HepG2 (cell line): ENCODE data around the gene CTU2. TPM values are rescaled to one million over a fixed set of nuclear protein-coding genes. Genes with fewer than 3 reads are reported as not detected.

Source experiments
- BATF2 ChIP-seq: sonication (generic); formaldehyde crosslinking; IDR thresholded peaks from 2 replicates; pipeline ENCODE4 v1.8.0; 2022; ENCODE audit warnings: mild to moderate bottlenecking, missing genetic modification reagents, moderate library complexity
- BRF2 ChIP-seq: sonication (generic); formaldehyde crosslinking; IDR thresholded peaks from 2 replicates; pipeline ENCODE4 v1.8.1; 2022; ENCODE audit warnings: mild to moderate bottlenecking, missing genetic modification reagents
- FOSL1 ChIP-seq: sonication (generic); formaldehyde crosslinking; IDR thresholded peaks from 2 replicates; pipeline ENCODE4 v1.9.0; 2021; ENCODE audit warnings: missing genetic modification reagents, borderline replicate concordance
- GMEB2 ChIP-seq: IDR thresholded peaks from 2 replicates; pipeline ENCODE4 v1.6.1; 2016; ENCODE audit warnings: missing biosample characterization, missing genetic modification reagents, low read depth
- TFDP2 ChIP-seq: sonication (generic); formaldehyde crosslinking; IDR thresholded peaks from 2 replicates; pipeline ENCODE4 v1.4.0; 2020; ENCODE audit warnings: missing genetic modification reagents
- THAP8 ChIP-seq: sonication (generic); formaldehyde crosslinking; IDR thresholded peaks from 2 replicates; pipeline ENCODE4 v1.5.1; 2020; ENCODE audit warnings: missing genetic modification reagents, mild to moderate bottlenecking, borderline replicate concordance
- XBP1 ChIP-seq: sonication (generic); formaldehyde crosslinking; IDR thresholded peaks from 2 replicates; pipeline ENCODE4 v1.5.0; 2020; ENCODE audit warnings: missing genetic modification reagents
- ZMYM4 ChIP-seq: sonication (generic); formaldehyde crosslinking; IDR thresholded peaks from 2 replicates; pipeline ENCODE4 v1.8.1; 2023; ENCODE audit warnings: mild to moderate bottlenecking, missing genetic modification reagents
- ZNF263 ChIP-seq: sonication (generic); formaldehyde crosslinking; IDR thresholded peaks from 2 replicates; pipeline ENCODE4 v1.4.0; 2020; ENCODE audit warnings: missing genetic modification reagents
- ZNF446 ChIP-seq: sonication (generic); formaldehyde crosslinking; IDR thresholded peaks from 2 replicates; pipeline ENCODE4 v1.5.0; 2020; ENCODE audit warnings: mild to moderate bottlenecking, missing genetic modification reagents
- ZNF543 ChIP-seq: sonication (generic); formaldehyde crosslinking; IDR thresholded peaks from 2 replicates; pipeline ENCODE4 v1.4.0; 2020; ENCODE audit warnings: mild to moderate bottlenecking, missing genetic modification reagents
- ZNF580 ChIP-seq: IDR thresholded peaks from 2 replicates; pipeline ENCODE4 v1.6.1; 2016; ENCODE audit warnings: low read depth, borderline replicate concordance
- ZNF709 ChIP-seq: sonication (generic); formaldehyde crosslinking; IDR thresholded peaks from 2 replicates; pipeline ENCODE4 v1.5.0; 2020; ENCODE audit warnings: mild to moderate bottlenecking, missing genetic modification reagents
- ZNF773 ChIP-seq: sonication (generic); formaldehyde crosslinking; IDR thresholded peaks from 2 replicates; pipeline ENCODE4 v1.4.0; 2020; ENCODE audit warnings: missing genetic modification reagents, borderline replicate concordance
- ZNF776 ChIP-seq: sonication (generic); formaldehyde crosslinking; IDR thresholded peaks from 2 replicates; pipeline ENCODE4 v1.4.0; 2020; ENCODE audit warnings: mild to moderate bottlenecking, missing genetic modification reagents
- polyA plus RNA-seq, 8 experiments: library from polyadenylated mRNA; depleted of rRNA in 3 of 8; stranded (reverse) in 7 of 8; unstranded in 1 of 8; fragments of >200 nt; fragmentation: Illumina TruSeq in 4 of 8; extraction: Trizol in 4 of 8; gene quantifications; 2 replicates each; pipeline versions ENCODE4 v1.2.1 to v1.2.3, GENCODE V29; 2011 to 2016; ENCODE audit warnings: low read depth in 4 of 8, missing spikeins in 1 of 8, mixed read lengths in 1 of 8; ENCODE audit not compliant: insufficient read depth in 1 of 8
- total RNA-seq, 5 experiments: library from RNA; depleted of rRNA; stranded (reverse); fragments of >200 nt; fragmentation: Illumina TruSeq; extraction: Trizol; gene quantifications; 2 replicates each; pipeline ENCODE4 v1.2.3, GENCODE V29; 2016; ENCODE audit warnings: low read depth in 1 of 5
- TF ChIP-seq, protein P1 (sequence below): sonication (generic); formaldehyde crosslinking; conservative IDR thresholded peaks from 2 replicates; pipeline ENCODE4 v1.8.0; 2022; ENCODE audit warnings: missing genetic modification reagents
- TF ChIP-seq, protein P2 (sequence below): IDR thresholded peaks from 2 replicates; pipeline ENCODE4 v1.6.1; 2016; ENCODE audit warnings: mild to moderate bottlenecking, missing biosample characterization, missing genetic modification reagents

CTU2 gene
- total and polyA plus RNA-seq, 2 of the 13 experiments (the other 11 are each of a cell fraction or from before 2014, with no cell fraction given) = 13.3 to 21.9 TPM

GRCh38 chr16:88686439-88687253, 19.7 kb upstream of the CTU2 start, which contains the start of gene SNAI3 (continued):
- TF ChIP-seq ZNF446 (CRISPR knock-in tag) (peak; percentile 75), BATF2 (no peak), TFDP2 (CRISPR knock-in tag) (peak; percentile 60; the same call in 1 of the 2 replicates), ZNF709 (peak; percentile 53; the same call in 1 of the 2 replicates), ZMYM4 (peak; percentile 10; the same call in 1 of the 2 replicates), ZNF543 (CRISPR knock-in tag) (peak; percentile 82), THAP8 (CRISPR knock-in tag) (peak; percentile 76; the same call in 1 of the 2 replicates), ZNF776 (CRISPR knock-in tag) (peak; percentile 17; the same call in 1 of the 2 replicates), ZNF773 (CRISPR knock-in tag) (no peak), GMEB2 (no peak), ZNF580 (CRISPR knock-in tag) (peak; percentile 20; the same call in 1 of the 2 replicates), FOSL1 (CRISPR knock-in tag) (no peak), BRF2 (CRISPR knock-in tag) (no peak), XBP1 (CRISPR knock-in tag) (no peak), ZNF263 (CRISPR knock-in tag) (no peak; the same call in 1 of the 2 replicates)
- TF ChIP-seq, protein P1, sequence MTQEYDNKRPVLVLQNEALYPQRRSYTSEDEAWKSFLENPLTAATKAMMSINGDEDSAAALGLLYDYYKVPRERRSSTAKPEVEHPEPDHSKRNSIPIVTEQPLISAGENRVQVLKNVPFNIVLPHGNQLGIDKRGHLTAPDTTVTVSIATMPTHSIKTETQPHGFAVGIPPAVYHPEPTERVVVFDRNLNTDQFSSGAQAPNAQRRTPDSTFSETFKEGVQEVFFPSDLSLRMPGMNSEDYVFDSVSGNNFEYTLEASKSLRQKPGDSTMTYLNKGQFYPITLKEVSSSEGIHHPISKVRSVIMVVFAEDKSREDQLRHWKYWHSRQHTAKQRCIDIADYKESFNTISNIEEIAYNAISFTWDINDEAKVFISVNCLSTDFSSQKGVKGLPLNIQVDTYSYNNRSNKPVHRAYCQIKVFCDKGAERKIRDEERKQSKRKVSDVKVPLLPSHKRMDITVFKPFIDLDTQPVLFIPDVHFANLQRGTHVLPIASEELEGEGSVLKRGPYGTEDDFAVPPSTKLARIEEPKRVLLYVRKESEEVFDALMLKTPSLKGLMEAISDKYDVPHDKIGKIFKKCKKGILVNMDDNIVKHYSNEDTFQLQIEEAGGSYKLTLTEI (CRISPR knock-in tag) = no peak
- TF ChIP-seq, protein P2, sequence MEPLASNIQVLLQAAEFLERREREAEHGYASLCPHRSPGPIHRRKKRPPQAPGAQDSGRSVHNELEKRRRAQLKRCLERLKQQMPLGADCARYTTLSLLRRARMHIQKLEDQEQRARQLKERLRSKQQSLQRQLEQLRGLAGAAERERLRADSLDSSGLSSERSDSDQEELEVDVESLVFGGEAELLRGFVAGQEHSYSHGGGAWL (CRISPR knock-in tag) = peak; percentile 70; the same call in 1 of the 2 replicates
